ENCODE results near the gene DDX53. TPM values are rescaled to one million over a fixed set of nuclear protein-coding genes. Genes with fewer than 3 reads are reported as not detected.

Gene DDX53
- total and polyA plus RNA-seq, 9 donors = not detected

DNA sequence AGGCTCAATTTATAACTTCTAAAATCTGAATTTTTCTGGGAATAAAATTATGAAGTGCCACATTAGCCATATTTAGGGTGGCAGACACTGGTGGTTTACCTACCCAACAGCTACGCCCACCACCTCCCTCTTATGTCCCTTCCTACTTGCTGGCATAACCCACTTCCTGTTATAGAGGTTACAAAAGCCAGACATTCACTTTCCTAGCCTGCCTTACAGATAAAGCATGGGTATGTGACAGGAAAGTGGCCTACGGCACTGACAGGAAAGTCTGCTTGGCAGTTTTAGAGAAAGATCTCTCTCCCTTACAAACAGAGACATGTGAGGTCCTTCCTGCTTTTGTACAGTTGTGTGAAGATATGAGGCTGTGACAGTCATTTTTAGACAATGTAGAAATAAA lies 12.4 kb downstream of the DDX53 start:
- intact Hi-C loops (cut with DNase I) = no loop called here

DNA sequence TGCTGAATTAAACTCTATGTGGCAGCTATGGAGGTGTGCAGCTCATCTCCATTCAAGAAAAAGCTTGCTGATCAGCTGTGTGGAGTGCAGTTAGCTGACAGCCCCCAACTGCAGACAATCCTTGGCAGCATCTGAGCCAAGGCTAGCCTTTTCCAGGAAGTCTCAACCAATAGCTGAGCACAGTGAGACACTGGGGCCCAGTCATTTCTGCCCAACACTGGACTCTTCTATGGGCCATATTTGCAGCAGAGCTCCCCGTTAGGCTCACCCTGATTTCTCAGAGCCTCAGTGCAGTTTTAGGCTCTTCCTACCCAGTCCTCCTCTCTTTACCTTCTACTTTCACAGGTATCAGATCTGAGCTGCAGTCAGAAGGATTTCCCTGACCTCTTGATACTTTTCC lies 12.9 kb downstream of the DDX53 start:
- Histone ChIP-seq H3K4me1 (ENCODE audit: insufficient read depth) (no peaks in the 10 kb centered on the region), H3K27me3 (no peaks in the 10 kb centered on the region), H3K4me3 (no peak overlapping the region), H3K27ac (no peak overlapping the region), H3K9me3 (no peaks in the 10 kb centered on the region), H3K36me3 (no peaks in the 10 kb centered on the region)
- WGBS, 3 donors = 62 to 75% (median 74%) methylated on average over 1 of the region's 1 CpG
- TF ChIP-seq, protein P1, sequence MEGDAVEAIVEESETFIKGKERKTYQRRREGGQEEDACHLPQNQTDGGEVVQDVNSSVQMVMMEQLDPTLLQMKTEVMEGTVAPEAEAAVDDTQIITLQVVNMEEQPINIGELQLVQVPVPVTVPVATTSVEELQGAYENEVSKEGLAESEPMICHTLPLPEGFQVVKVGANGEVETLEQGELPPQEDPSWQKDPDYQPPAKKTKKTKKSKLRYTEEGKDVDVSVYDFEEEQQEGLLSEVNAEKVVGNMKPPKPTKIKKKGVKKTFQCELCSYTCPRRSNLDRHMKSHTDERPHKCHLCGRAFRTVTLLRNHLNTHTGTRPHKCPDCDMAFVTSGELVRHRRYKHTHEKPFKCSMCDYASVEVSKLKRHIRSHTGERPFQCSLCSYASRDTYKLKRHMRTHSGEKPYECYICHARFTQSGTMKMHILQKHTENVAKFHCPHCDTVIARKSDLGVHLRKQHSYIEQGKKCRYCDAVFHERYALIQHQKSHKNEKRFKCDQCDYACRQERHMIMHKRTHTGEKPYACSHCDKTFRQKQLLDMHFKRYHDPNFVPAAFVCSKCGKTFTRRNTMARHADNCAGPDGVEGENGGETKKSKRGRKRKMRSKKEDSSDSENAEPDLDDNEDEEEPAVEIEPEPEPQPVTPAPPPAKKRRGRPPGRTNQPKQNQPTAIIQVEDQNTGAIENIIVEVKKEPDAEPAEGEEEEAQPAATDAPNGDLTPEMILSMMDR (IDR thresholded peaks at IDR 0.05) = no peak
- TF ChIP-seq EP300 (IDR thresholded peaks at IDR 0.05) (no peak), POLR2A (IDR thresholded peaks at IDR 0.05) (no peak)
- no peak for DNase-seq
- intact Hi-C loops (cut with DNase I) = no loop called here

More for the DNA sequence above, 12.4 kb downstream of the DDX53 start:
- H3K27ac ChIP-seq = no peak overlapping the region
- TF ChIP-seq POLR2A (IDR thresholded peaks at IDR 0.05) (no peak), EP300 (IDR thresholded peaks at IDR 0.05) (no peak)
- TF ChIP-seq, protein P1 (IDR thresholded peaks at IDR 0.05) = no peak
- DNase-seq = no peak
- H3K4me3 ChIP-seq = no peak overlapping the region
- H3K4me1 ChIP-seq (ENCODE audit: insufficient read depth) = no peaks in the 10 kb centered on the region
- H3K9me3 ChIP-seq = no peaks in the 10 kb centered on the region
- no peaks in the 10 kb centered on the region for H3K36me3 ChIP-seq
- H3K27me3 ChIP-seq = no peaks in the 10 kb centered on the region
- 70 to 79% (median 76%) methylated on average over 2 of the region's 2 CpGs for WGBS, 3 donors

DNA sequence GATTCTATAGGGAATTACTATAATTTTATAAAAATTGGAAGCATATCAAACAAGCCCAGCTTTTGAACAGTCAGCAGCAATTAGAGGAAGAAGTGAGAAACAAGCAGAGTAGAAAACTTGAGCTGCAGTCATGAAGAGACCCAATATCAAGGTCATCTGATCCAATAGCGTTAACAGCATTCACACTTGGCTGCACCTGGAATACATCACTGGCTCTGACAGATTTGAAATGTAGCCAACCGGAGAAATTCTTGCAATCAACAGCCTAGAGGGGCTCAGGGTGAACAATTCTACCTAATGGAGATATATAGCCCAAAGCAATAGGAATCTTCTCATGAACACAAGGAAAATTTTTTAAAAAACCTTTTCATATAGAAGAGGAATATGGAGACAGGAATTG lies 13.6 kb downstream of the DDX53 start:
- intact Hi-C loops (cut with DNase I) = no loop called here
- TF ChIP-seq POLR2A (IDR thresholded peaks at IDR 0.05) = no peak
- TF ChIP-seq, protein P1 (IDR thresholded peaks at IDR 0.05) = no peak
- no peak for TF ChIP-seq EP300 (IDR thresholded peaks at IDR 0.05)
- H3K36me3 ChIP-seq = no peaks in the 10 kb centered on the region
- no peaks in the 10 kb centered on the region for H3K9me3 ChIP-seq
- no peak for DNase-seq
- no peaks in the 10 kb centered on the region for H3K27me3 ChIP-seq
- H3K4me1 ChIP-seq (ENCODE audit: insufficient read depth) = no peaks in the 10 kb centered on the region
- 33 to 42% (median 37%) methylated on average over 2 of the region's 2 CpGs for WGBS, 3 donors
- H3K27ac ChIP-seq = no peak overlapping the region
- H3K4me3 ChIP-seq = no peak overlapping the region

DNA sequence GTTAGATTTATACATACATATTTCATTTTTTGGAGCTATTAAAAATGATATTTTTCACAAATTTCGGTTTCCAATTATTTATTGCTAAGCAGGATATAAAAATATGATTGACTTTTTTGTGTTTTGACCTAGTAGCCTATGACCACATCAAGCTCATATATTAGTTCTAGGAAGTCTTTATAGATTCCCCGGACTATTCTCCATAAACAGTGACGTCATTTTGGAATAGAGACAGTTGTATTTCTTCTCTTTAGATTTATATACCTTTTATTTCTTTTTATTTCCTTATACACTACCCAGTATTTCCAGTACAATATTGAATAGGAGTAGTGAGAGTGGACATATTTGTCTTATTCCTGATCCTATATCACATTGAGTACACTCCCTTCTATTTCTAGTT lies 31.8 kb downstream of the DDX53 start:
- no peaks in the 10 kb centered on the region for H3K36me3 ChIP-seq
- intact Hi-C loops (cut with DNase I) = no loop called here

More for the DNA sequence above, 31.8 kb downstream of the DDX53 start:
- Histone ChIP-seq H3K4me1 (ENCODE audit: insufficient read depth) (no peaks in the 10 kb centered on the region), H3K27ac (no peak overlapping the region), H3K9me3 (no peaks in the 10 kb centered on the region), H3K27me3 (peaks cover 2% of the 10 kb centered on the region), H3K4me3 (no peak overlapping the region)
- WGBS, 3 donors = 63 to 73% (median 67%) methylated on average over 3 of the region's 3 CpGs
- no peak for TF ChIP-seq POLR2A (IDR thresholded peaks at IDR 0.05)
- TF ChIP-seq, protein P1 (IDR thresholded peaks at IDR 0.05) = no peak
- no peak for TF ChIP-seq EP300 (IDR thresholded peaks at IDR 0.05)
- DNase-seq = no peak

All from ovary (tissue), 9 donors.